Measurements from ENCODE around the gene LHPP. TPM values are rescaled to one million over a fixed set of nuclear protein-coding genes. Genes with fewer than 3 reads are reported as not detected.
A peak's percentile ranks its signal among the peaks of the same experiment; 100 is the strongest.

Gene LHPP, protein sequence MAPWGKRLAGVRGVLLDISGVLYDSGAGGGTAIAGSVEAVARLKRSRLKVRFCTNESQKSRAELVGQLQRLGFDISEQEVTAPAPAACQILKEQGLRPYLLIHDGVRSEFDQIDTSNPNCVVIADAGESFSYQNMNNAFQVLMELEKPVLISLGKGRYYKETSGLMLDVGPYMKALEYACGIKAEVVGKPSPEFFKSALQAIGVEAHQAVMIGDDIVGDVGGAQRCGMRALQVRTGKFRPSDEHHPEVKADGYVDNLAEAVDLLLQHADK
- 1 to 10 TPM; 7.8 to 8.2 TPM for total RNA-seq

DNA sequence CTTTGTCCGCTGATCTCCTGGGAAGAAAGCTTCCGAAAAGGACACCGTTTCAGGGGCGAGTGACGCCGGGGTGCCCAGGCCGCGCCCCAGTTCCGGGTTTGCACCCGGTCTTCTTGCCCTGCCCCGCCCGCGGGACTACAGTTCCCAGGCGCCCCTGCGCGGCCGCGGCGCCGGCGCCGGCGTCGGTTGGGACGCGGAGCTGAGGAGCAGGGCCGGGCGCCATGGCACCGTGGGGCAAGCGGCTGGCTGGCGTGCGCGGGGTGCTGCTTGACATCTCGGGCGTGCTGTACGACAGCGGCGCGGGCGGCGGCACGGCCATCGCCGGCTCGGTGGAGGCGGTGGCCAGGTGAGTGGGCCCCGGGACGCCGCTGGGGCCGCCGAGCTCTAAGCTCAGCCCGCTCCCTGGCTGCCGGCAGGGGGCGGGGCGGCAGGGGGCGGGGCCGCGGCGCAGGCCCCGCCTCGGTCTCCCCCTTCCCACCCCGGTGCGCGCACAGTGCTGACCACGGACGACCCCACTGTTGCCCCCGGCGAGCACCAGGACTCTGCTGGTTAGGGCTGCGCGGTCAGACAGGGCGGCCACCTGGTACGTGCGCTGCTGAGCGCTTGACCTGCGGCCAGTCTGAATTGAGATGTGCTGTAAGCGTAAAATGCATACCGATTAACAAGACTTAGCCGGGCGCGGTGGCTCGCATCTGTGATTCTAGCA, at the start of gene LHPP:
Gene LHPP (plus strand): TSS at position 182 of the 706 bp plus-strand sequence. CDS start 40 bp downstream, at position 222.
- H3K36me3 Mint-ChIP-seq = peaks cover 3% of the 10 kb centered on the region
- H3K9me3 Mint-ChIP-seq = no peaks in the 10 kb centered on the region
- H3K4me3 Mint-ChIP-seq = peak within 1 kb of the TSS; percentile 84
- peaks cover 24% of the 10 kb centered on the region for H3K4me1 Mint-ChIP-seq
- peak within 1 kb of the TSS; percentile 85 for H3K27ac Mint-ChIP-seq
- peaks cover 15% of the 10 kb centered on the region for H3K27me3 Mint-ChIP-seq
- DNase-seq = peak; percentile 91

DNA sequence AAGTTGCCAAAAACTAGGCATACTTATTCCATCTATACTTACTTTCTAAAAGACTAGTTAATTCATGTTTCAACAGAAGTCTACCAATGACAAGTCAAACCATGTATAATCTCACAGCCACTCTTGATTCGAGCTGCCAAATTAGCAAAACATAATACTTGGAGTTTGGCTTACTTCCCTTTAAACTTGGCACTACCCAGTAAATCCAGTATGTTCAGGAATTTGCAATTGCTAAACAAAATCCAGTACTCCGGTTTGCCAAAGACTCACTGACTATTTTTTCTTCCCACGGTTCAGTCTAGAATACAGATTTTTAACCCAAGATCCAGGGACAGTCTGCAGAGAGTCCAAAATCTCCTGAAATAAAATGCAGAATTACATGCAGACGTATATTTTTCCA, 47.5 kb upstream of the LHPP start:
- no peak overlapping the region for H3K4me3 Mint-ChIP-seq
- peaks cover 13% of the 10 kb centered on the region for H3K36me3 Mint-ChIP-seq
- peaks cover 28% of the 10 kb centered on the region for H3K4me1 Mint-ChIP-seq
- H3K27me3 Mint-ChIP-seq = no peaks in the 10 kb centered on the region
- no peaks in the 10 kb centered on the region for H3K9me3 Mint-ChIP-seq
- no peak for DNase-seq
- no peak overlapping the region for H3K27ac Mint-ChIP-seq

DNA sequence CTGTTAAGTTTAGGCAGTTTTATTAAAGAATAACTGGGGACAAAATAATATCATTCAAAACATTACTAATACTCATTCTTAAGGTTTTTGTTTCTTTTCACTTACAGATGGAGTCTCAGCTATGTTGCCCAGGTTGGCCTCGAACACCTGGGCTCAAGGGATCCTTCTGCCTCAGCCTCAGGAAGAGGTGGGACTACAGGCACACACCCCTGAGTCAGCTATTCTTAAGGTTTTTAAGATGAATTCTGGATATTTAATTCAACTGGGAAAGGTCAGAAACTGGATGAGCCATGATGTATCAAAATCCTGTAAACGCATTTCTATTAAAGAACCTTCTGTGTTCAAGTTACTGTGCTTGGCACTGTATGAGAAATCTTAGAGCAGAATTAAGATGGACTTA, 46.4 kb upstream of the LHPP start:
- peaks cover 5% of the 10 kb centered on the region for H3K27me3 Mint-ChIP-seq
- H3K27ac Mint-ChIP-seq = no peak overlapping the region

DNA sequence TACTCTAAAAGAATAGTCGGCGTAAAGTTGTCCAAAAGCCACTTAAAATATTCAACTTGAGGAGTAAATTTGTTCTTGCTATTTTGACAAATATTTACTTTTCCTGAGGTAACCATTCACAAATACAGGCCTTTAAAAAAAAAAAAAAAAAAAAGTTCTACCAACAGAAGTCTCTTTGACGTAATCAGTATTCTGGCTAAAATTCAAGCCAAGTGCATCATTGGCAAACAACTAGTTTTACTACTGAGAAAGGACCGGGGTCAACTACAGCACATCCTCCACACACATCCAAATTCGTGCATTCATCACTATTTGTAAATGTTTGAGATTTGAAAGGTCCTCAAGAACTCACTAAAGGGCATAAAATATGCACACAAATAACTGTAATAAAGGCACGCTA, 44.9 kb upstream of the LHPP start:
- H3K9me3 Mint-ChIP-seq = no peaks in the 10 kb centered on the region
- DNase-seq = no peak
- no peak overlapping the region for H3K27ac Mint-ChIP-seq
- peaks cover 5% of the 10 kb centered on the region for H3K27me3 Mint-ChIP-seq
- peaks cover 31% of the 10 kb centered on the region for H3K4me1 Mint-ChIP-seq
- peaks cover 8% of the 10 kb centered on the region for H3K36me3 Mint-ChIP-seq
- no peak overlapping the region for H3K4me3 Mint-ChIP-seq

More for the DNA sequence above, 46.4 kb upstream of the LHPP start:
- H3K4me1 Mint-ChIP-seq = peaks cover 31% of the 10 kb centered on the region
- no peak overlapping the region for H3K4me3 Mint-ChIP-seq
- peaks cover 13% of the 10 kb centered on the region for H3K36me3 Mint-ChIP-seq
- H3K9me3 Mint-ChIP-seq = no peaks in the 10 kb centered on the region
- DNase-seq = no peak

DNA sequence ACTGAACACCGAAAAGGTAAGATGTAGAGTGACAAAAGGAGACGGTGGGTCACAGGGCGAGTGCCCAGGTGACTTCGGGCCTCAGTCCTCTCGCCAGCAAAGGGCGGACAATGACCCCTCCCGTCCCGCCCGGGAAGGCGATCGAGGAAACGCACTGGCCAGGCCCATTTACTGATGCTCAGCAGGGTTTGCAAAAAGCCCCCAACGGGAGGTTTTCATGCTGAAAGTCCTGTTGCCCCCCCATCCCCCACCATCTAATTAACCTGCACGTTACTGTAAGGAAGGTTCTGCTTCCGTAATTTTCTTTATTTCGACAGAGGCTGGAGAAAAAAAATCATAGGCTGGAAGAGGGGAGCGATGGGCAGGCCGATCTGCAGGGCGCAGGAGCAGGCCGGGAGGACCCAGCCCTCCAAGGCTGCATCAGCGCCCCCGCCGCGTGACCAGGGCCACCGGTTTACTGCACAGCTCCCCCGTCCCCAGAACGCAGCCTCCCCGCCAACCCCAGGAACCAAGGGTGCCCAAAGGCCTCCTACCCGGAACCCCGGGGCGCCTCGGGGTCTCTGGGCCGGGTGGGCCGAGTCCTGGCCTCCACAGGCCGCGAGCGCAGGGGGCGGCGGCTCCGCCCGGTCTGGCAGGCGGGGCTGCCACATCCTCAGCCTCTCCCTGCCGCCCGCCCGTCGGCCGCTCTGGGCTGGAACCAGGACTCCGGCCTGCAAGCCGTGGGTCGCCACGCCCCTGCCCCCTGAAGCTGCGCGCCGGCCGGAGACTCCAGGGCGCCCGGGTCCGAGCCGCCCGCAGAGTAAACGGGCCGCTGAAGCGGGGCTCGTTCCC, 43.5 kb upstream of the LHPP start:
- peaks cover 31% of the 10 kb centered on the region for H3K4me1 Mint-ChIP-seq
- H3K27me3 Mint-ChIP-seq = peaks cover 5% of the 10 kb centered on the region
- DNase-seq = peak; percentile 61
- H3K36me3 Mint-ChIP-seq = peaks cover 3% of the 10 kb centered on the region
- H3K4me3 Mint-ChIP-seq = peak overlapping the region; percentile 84
- no peak overlapping the region for H3K27ac Mint-ChIP-seq
- no peaks in the 10 kb centered on the region for H3K9me3 Mint-ChIP-seq

DNA sequence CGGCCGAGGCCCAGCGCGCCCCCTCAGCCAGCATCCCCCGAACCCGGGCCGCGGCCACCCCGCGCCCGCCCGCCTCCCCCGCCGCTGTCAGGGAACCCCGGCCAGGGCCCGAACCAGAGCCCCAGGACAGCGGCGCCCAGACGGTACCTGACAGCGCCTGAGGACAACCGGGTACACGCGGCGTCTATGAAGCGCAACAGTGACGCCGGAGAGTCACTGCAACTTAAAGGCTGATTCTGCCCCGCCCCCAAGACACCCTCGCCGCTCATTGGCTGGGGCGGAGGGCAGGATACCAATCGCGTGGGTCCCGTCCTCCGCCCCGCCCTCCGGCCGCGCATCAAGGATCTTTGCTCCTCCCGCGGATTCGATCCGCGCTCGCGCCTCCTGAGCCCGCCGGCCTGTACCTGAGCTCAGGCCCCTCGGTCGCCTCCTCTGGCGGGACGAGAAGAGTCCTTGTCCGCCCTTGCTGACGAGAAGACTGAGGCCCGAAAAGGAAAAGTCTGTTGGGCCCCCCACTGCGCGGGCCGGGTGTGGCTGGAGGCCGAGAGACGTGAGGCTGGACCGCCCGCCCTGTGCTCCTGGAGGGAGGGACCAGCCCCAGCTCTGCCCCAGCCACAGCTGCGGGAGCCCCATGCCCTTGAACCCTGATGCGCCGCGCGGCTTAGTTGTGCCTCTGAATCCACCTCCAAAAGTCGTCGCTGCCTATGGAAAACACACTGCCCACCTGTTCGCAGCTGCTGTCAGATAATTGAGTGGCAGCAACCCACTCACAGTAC, 42.7 kb upstream of the LHPP start, which contains the start of gene OAT:
Gene OAT (minus strand): TSS at position 198 of the 776 bp plus-strand sequence. CDS start 6,752 bp downstream, outside the sequence.
- H3K9me3 Mint-ChIP-seq = no peaks in the 10 kb centered on the region
- H3K27ac Mint-ChIP-seq = peak within 1 kb of the TSS; percentile 54
- peaks cover 31% of the 10 kb centered on the region for H3K4me1 Mint-ChIP-seq
- peaks cover 9% of the 10 kb centered on the region for H3K27me3 Mint-ChIP-seq
- peak within 1 kb of the TSS; percentile 84 for H3K4me3 Mint-ChIP-seq
- peak; percentile 97 for DNase-seq
- H3K36me3 Mint-ChIP-seq = peaks cover 3% of the 10 kb centered on the region

DNA sequence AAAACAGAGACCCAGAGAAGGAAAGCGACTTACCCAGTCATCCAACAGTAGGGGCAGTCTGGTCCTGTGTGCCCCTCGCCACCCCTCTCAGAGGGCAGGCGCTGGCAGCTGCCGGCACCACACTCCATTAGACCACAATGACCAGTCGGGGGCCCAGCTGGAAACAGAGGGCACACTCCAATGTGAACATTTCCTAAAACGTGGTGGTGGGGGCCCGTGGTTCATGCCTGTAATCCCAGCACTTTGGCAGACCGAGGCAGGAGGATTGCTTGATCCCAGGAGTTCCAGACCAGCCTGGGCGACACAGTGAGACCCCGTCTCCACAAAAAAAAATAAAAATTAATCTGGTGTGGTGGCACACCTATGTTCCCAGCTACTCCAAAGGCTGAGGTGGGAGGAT, 42.0 kb upstream of the LHPP start:
- Mint-ChIP-seq H3K9me3 (no peaks in the 10 kb centered on the region), H3K36me3 (no peaks in the 10 kb centered on the region), H3K4me1 (peaks cover 25% of the 10 kb centered on the region), H3K27ac (peak overlapping the region; percentile 54), H3K4me3 (peak overlapping the region; percentile 76), H3K27me3 (peaks cover 17% of the 10 kb centered on the region)
- no peak for DNase-seq

DNA sequence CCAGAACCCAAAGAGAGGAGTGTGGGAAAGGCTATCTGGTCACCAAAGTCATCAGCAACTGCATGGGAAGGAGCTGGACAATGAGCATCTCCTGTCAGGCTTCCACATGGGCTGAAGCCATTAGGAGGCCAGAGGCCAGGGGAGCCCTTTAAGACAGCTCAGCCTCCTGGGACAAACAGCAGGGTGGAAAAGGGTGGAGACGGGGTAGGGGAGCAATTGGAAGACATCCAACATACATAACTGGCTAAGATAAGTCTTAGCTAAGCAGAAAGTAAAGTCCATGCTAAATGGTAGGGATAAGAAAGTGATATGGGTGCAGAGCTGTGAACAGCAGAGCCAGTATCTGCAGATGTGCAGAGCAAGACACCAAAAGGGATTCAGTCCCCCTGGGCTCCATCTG, 41.4 kb upstream of the LHPP start:
- Mint-ChIP-seq H3K36me3 (no peaks in the 10 kb centered on the region), H3K27ac (no peak overlapping the region), H3K4me3 (no peak overlapping the region), H3K9me3 (no peaks in the 10 kb centered on the region), H3K4me1 (peaks cover 23% of the 10 kb centered on the region), H3K27me3 (peaks cover 17% of the 10 kb centered on the region)
- no peak for DNase-seq

DNA sequence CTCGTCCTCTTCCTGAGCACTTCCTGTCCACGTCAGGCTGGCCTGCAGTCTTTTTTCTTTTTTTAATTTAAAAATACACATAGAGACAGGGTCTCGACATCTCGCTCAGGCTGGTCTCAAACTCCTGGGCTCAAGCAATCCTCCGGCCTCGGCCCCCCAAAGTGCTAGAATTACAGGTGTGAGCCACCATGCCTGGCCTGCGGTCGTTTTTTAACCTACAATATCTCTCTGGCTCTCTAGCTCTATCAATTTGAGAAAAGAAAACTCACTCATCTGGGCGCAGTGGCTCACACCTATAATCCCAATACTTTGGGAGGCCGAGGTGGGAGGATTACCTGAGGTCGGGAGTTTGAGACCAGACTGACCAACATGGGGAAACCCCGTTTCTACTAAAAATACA, 38.9 kb upstream of the LHPP start:
- Mint-ChIP-seq H3K4me3 (no peak overlapping the region), H3K36me3 (no peaks in the 10 kb centered on the region), H3K27me3 (peaks cover 22% of the 10 kb centered on the region), H3K9me3 (no peaks in the 10 kb centered on the region), H3K4me1 (peaks cover 3% of the 10 kb centered on the region), H3K27ac (no peak overlapping the region)
- no peak for DNase-seq

DNA sequence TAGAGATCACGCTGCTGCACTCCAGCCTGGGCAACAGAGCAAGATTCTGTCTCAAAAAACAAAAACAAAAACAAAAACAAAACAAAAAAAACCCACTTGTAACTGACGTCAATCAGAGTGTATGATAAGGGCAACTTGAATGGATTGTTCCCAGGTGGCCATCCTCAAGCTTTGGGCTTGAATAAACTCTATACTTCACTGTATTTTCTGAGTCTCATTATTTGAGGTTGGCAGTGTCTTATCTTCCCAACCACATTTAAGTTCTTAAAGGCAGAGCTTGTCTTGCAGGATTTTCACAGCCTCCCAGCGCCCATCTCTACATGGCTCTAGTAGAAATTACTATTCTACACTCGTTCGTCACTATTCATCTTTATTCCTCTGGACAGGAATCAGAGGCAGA, 37.8 kb upstream of the LHPP start:
- Mint-ChIP-seq H3K36me3 (no peaks in the 10 kb centered on the region), H3K4me3 (no peak overlapping the region)

DNA sequence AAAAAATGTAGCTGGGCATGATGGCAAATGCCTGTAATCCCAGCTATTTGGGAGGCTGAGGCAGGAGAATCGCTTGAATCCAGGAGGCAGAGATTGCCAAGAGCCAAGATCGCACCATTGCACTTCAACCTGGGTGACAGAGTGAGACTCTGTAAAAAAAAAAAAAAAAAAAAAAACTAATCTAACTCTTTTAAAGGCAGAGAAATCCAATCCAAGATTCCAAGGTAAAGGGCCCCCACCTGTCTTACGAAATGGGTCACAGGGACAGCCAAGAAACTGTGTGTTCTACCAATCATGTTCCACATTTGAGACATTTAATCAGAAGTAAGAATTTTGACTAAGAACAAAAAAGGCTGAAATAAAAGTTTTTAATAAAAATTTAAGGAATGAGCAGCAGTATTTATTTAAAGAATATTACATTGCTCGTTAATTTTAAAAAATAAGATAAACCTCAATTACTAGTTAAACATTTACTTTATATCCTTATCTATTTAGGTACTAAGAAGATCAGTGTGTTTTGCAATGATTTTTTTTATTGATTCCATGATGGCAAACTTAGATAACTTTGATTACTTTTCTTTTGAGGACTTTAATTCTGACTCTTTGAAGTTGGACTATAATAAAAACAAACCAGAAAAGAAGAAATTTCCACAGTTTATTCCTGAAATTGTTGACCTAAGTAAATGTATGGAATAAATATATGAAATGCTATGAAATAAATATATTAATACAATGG, 36.2 kb upstream of the LHPP start:
- H3K4me1 Mint-ChIP-seq = no peaks in the 10 kb centered on the region
- H3K27me3 Mint-ChIP-seq = peaks cover 20% of the 10 kb centered on the region
- DNase-seq = no peak
- H3K4me3 Mint-ChIP-seq = no peak overlapping the region
- no peak overlapping the region for H3K27ac Mint-ChIP-seq
- H3K36me3 Mint-ChIP-seq = no peaks in the 10 kb centered on the region
- no peaks in the 10 kb centered on the region for H3K9me3 Mint-ChIP-seq

More for the DNA sequence above, 37.8 kb upstream of the LHPP start:
- Mint-ChIP-seq H3K27ac (no peak overlapping the region), H3K4me1 (peaks cover 3% of the 10 kb centered on the region), H3K9me3 (no peaks in the 10 kb centered on the region), H3K27me3 (peaks cover 26% of the 10 kb centered on the region)
- DNase-seq = no peak

DNA sequence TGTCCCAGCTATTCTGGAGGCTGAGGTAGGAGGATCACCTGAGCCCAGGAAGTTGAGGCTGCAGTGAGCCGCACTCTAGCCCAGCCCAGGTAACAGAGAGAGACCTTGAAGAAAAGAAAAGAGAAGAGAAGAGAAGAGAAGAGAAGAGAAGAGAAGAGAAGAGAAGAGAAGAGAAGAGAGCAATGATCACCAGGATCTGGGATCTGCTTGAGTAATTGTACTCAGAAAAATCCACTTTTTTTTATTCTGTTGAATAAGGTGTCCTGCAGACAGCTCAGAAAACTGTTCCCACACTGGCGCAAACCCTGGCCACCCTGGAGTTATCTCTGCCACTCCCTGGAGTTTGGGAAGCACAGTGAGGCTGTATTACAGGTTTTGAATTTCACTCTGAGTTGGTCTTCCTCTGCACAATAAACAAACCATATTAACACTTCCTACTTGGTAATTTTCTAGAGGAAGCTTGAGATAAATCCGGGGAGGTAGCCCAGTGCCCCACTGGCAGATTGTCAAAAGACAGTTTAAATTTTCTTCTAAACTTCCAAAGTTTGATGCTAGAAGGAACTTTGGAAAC, 33.3 kb upstream of the LHPP start:
- Mint-ChIP-seq H3K27ac (no peak overlapping the region), H3K4me3 (no peak overlapping the region), H3K27me3 (peaks cover 23% of the 10 kb centered on the region), H3K36me3 (no peaks in the 10 kb centered on the region), H3K4me1 (no peaks in the 10 kb centered on the region), H3K9me3 (no peaks in the 10 kb centered on the region)
- no peak for DNase-seq

DNA sequence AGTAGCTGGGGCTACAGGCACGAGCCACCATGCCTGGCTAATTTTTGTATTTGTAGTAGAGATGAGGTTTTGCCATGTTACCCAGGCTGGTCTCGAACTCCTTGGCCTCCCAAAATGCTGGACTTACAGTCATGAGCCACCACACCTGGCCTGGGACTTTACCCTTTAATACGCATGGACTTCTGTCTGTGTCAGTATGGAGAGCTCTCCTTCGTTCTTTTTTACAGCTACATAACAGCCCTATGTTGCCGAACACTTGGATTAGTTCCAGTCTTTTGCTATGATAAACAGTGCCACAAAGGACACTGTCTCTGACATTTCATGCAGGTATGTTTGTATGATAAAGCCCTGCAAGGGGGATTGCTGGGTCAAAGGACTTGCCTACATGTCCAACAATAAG, 32.0 kb upstream of the LHPP start:
- Mint-ChIP-seq H3K4me1 (no peaks in the 10 kb centered on the region), H3K4me3 (no peak overlapping the region), H3K9me3 (no peaks in the 10 kb centered on the region), H3K36me3 (no peaks in the 10 kb centered on the region), H3K27me3 (peaks cover 13% of the 10 kb centered on the region), H3K27ac (no peak overlapping the region)
- no peak for DNase-seq

DNA sequence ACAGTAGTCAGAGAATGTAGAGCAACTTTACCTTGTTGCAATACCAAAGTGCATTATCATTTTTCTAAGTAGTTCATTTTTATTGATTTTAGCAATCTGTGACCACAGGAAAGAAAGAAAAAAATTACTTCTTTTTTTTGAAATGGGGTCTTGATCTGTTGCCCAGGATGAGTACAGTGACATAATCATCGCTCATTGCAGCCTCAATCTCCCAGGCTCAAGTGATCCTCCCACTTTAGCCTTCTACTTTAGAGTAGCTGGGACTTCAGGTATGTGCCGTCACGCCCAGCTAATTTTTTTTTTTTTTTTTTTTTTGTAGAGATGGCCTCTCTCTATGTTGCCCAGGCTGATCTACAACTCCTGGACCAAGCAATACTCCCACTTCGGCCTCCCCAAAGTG, 31.5 kb upstream of the LHPP start:
- Mint-ChIP-seq H3K27ac (no peak overlapping the region), H3K27me3 (peaks cover 11% of the 10 kb centered on the region), H3K9me3 (no peaks in the 10 kb centered on the region), H3K4me3 (no peak overlapping the region), H3K4me1 (no peaks in the 10 kb centered on the region), H3K36me3 (no peaks in the 10 kb centered on the region)
- DNase-seq = no peak

Data from activated naive CD8-positive, alpha-beta T cell treated with anti-CD3 and anti-CD28 coated beads for 36 hours (primary cell).